Measurements from ENCODE around the gene DACH1.

- TF ChIP-seq, protein P1, sequence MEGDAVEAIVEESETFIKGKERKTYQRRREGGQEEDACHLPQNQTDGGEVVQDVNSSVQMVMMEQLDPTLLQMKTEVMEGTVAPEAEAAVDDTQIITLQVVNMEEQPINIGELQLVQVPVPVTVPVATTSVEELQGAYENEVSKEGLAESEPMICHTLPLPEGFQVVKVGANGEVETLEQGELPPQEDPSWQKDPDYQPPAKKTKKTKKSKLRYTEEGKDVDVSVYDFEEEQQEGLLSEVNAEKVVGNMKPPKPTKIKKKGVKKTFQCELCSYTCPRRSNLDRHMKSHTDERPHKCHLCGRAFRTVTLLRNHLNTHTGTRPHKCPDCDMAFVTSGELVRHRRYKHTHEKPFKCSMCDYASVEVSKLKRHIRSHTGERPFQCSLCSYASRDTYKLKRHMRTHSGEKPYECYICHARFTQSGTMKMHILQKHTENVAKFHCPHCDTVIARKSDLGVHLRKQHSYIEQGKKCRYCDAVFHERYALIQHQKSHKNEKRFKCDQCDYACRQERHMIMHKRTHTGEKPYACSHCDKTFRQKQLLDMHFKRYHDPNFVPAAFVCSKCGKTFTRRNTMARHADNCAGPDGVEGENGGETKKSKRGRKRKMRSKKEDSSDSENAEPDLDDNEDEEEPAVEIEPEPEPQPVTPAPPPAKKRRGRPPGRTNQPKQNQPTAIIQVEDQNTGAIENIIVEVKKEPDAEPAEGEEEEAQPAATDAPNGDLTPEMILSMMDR (IDR thresholded peaks at IDR 0.05), result no peak
- no peak for TF ChIP-seq POLR2A (IDR thresholded peaks at IDR 0.05)
These were observed 223.6 kb downstream of the DACH1 start for GRCh38 chr13:71643448-71643860.

Data from uterus (tissue), 2 donors.